ENCODE measurements around the gene DUSP10. TPM values are rescaled to one million over a fixed set of nuclear protein-coding genes. Genes with fewer than 3 reads are reported as not detected.

Gene DUSP10
- total RNA-seq, 1 donor, result 26.8 TPM

DNA sequence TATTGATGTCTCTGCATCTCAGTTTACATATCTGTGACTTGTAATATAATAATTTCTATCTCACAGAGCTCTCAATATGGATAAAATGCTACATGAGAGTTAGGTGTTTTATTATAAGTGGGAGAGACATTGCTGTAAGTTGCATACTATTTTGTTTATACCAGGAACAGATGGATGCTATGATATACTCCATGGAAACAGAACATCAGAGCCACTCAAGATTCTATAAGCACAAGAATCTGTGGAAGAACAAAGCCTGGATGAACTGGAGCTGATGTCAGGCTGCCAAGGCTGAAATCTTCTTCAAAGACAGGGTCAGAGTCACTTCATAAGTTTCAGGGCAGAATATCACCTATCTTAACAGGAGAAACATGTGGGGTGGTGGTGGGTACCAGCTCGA, 30.2 kb downstream of the DUSP10 start:
- H3K4me3 ChIP-seq (ENCODE audit: low read depth, low read length), result no peak overlapping the region
- DNase-seq (ENCODE audit: low read depth), result no peak
- TF ChIP-seq, protein P1, sequence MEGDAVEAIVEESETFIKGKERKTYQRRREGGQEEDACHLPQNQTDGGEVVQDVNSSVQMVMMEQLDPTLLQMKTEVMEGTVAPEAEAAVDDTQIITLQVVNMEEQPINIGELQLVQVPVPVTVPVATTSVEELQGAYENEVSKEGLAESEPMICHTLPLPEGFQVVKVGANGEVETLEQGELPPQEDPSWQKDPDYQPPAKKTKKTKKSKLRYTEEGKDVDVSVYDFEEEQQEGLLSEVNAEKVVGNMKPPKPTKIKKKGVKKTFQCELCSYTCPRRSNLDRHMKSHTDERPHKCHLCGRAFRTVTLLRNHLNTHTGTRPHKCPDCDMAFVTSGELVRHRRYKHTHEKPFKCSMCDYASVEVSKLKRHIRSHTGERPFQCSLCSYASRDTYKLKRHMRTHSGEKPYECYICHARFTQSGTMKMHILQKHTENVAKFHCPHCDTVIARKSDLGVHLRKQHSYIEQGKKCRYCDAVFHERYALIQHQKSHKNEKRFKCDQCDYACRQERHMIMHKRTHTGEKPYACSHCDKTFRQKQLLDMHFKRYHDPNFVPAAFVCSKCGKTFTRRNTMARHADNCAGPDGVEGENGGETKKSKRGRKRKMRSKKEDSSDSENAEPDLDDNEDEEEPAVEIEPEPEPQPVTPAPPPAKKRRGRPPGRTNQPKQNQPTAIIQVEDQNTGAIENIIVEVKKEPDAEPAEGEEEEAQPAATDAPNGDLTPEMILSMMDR (IDR thresholded peaks at IDR 0.05; ENCODE audit: insufficient read depth, low read length), result no peak

DNA sequence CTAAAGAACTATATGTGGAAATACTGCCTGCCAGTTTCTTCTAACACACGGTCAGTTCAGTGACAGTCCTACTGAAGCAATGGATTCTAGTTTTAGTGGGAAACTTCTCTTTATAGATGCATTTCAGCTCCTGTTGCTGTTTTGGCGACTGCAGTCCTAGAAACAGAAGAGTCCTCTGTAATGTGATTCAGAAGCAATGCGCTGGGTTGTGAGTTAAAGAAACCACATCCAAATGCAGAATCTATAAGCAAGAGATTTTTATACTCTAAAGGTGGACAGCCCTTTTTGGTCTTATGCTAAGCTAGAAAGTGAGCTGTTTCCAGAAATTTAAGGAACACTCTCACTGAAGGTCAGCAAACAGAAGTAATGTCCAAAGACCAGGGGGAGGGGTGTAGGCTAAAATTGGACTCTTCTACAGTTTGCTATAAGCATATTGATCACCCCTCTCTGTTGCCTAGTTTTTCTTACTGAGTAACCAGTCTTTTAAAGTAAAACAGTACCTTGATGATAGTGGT, 30.8 kb downstream of the DUSP10 start:
- TF ChIP-seq, protein P1 (IDR thresholded peaks at IDR 0.05; ENCODE audit: insufficient read depth, low read length), result no peak
- DNase-seq (ENCODE audit: low read depth), result no peak

DNA sequence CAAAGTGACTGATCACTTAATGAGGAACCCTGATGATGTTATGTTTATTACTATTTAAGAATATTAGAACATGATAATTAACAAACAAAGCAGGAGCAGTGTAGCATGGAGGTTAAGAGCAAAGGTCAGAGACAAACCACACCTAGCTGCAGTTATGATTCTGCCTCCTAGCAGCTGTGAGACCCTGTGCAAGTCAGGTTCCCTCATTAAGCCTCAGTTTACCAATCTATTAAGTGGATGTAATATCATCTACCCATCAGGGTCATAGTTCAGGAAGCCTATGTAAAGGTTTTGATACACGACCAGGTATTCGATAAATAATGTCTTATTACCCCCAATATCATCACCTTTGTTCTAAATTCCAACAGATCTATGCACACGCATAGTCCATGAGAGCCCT, 32.0 kb downstream of the DUSP10 start:
- no peak overlapping the region for H3K4me3 ChIP-seq (ENCODE audit: low read depth, low read length)
- TF ChIP-seq, protein P1 (IDR thresholded peaks at IDR 0.05; ENCODE audit: insufficient read depth, low read length), result no peak
- no peak for DNase-seq (ENCODE audit: low read depth)

More for the DNA sequence above, 30.8 kb downstream of the DUSP10 start:
- H3K4me3 ChIP-seq (ENCODE audit: low read depth, low read length), result no peak overlapping the region

DNA sequence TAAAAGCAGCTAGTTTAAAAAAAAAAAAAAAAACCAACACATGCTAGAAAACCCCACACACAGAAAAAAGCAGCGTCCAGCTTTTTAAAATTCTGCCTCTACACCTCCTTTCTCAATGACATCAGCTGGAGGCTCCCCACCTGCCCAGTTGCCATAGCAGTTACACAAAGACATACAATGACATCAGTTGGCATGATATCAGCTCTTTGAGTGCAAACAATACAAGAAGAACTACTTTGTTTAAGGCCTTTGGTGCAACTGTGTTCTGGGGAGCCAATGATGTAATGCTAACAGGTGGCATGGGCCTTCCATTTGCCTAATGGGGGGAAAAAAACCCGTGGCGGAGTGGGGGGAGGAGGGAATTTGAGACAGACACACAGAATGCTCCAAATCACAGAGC, 32.9 kb downstream of the DUSP10 start:
- DNase-seq (ENCODE audit: low read depth), result peak; percentile 52
- TF ChIP-seq, protein P1 (IDR thresholded peaks at IDR 0.05; ENCODE audit: insufficient read depth, low read length), result no peak
- no peak overlapping the region for H3K4me3 ChIP-seq (ENCODE audit: low read depth, low read length)

DNA sequence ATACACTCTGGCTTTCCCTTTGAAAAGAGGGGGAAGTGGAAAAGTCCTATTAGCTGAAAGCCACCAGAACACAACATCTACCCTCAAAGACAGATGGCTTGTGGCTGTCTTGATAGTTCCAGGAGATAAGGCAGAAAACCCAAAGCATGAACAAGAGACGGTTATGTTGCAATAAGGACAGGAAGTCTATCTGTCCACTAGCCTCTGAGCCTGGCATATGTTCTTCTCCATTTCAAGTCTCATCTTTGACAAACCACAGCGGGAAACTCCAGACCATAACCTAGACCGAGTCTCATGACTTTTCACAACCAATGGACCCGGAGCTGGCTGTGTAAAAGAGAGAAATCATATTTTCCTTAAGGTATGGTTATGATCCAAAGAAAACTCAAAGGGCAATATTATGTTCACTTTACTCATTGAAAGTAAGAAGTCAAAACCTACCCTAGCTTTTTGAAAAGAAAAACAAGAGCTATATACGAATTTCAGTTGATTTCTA, 33.8 kb downstream of the DUSP10 start:
- DNase-seq (ENCODE audit: low read depth), result no peak
- H3K4me3 ChIP-seq (ENCODE audit: low read depth, low read length), result no peak overlapping the region
- TF ChIP-seq, protein P1 (IDR thresholded peaks at IDR 0.05; ENCODE audit: insufficient read depth, low read length), result no peak

DNA sequence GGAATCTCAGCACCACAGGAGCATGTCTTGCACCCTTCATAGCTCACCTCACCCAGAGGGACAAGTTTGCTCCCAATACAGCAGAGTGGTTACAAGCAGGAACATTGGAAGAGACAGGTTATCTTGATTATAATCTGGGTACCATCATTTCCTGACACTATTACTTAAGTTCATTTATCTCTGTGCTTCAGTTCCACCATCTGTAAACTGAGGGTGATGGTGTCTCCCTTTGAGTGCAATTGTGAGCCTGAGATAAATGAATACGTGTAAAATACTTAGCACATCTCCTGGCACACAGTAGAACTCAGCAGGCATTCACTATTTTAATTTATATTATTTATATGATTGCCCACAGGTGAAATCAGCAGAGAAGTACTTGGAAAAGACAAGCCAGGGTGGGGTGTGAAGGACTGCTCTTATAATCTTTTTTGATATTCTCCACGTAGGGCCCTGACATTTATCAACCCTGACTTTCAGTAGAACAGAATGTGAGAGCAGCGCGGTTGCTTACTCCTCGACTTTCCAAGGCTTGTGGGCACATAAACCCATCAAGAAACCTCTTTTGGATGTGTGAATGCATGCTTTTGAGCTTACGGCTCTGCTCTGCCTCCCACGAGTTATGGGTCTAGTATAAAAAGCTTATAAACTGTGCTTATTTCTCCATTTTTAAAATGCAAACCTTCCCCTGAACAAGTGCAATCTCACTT, 34.9 kb downstream of the DUSP10 start:
- H3K4me3 ChIP-seq (ENCODE audit: low read depth, low read length), result no peak overlapping the region
- TF ChIP-seq, protein P1 (IDR thresholded peaks at IDR 0.05; ENCODE audit: insufficient read depth, low read length), result no peak
- no peak for DNase-seq (ENCODE audit: low read depth)

Data from fibroblast of the aortic adventitia (primary cell).